NOMO-1 (cell line): Measurements from ENCODE around the gene PYDC2.

Experiments used
- DNase-seq, 2 experiments: peaks; one replicate each; lab custom pipeline; 2025; ENCODE audit not compliant: unreplicated experiment in 2 of 2; lab: John Stamatoyannopoulos, UW

PYDC2 gene

GRCh38 chr3:191461113-191461595, at the start of gene PYDC2:
TSS of gene PYDC2 (plus strand) at chr3:191461163. CDS start at chr3:191461163, 0 bp downstream.
- no peak for DNase-seq

GRCh38 chr3:191412759-191413158, 48.2 kb upstream of the PYDC2 start:
- DNase-seq = no peak

- DNase-seq = no peak
Measured at GRCh38 chr3:191414286-191414685, 46.7 kb upstream of the PYDC2 start.

GRCh38 chr3:191414732-191415131, 46.2 kb upstream of the PYDC2 start:
- DNase-seq = no peak

GRCh38 chr3:191415566-191415965, 45.4 kb upstream of the PYDC2 start:
- DNase-seq = no peak

GRCh38 chr3:191417457-191417729, 43.6 kb upstream of the PYDC2 start:
- no peak for DNase-seq

GRCh38 chr3:191420771-191421170, 40.2 kb upstream of the PYDC2 start:
- DNase-seq = no peak

- DNase-seq = no peak
Measured at GRCh38 chr3:191424881-191425280, 36.1 kb upstream of the PYDC2 start.

GRCh38 chr3:191425322-191425734, 35.6 kb upstream of the PYDC2 start:
- DNase-seq = no peak

- DNase-seq = no peak
Measured at GRCh38 chr3:191426311-191426710, 34.7 kb upstream of the PYDC2 start.

GRCh38 chr3:191428177-191428576, 32.8 kb upstream of the PYDC2 start:
- DNase-seq = no peak

- DNase-seq = no peak
Measured at GRCh38 chr3:191430103-191430502, 30.9 kb upstream of the PYDC2 start.

GRCh38 chr3:191431160-191431822, 29.7 kb upstream of the PYDC2 start:
- no peak for DNase-seq

GRCh38 chr3:191432162-191432561, 28.8 kb upstream of the PYDC2 start:
- no peak for DNase-seq

GRCh38 chr3:191434024-191434423, 26.9 kb upstream of the PYDC2 start:
- DNase-seq = no peak

- peak; percentile 18 to 49 for DNase-seq
Measured at GRCh38 chr3:191435981-191436380, 25.0 kb upstream of the PYDC2 start.

- no peak for DNase-seq
Measured at GRCh38 chr3:191438150-191438814, 22.7 kb upstream of the PYDC2 start.

- no peak for DNase-seq
Measured at GRCh38 chr3:191440532-191440931, 20.4 kb upstream of the PYDC2 start.

GRCh38 chr3:191441687-191442086, 19.3 kb upstream of the PYDC2 start:
- no peak for DNase-seq

- no peak for DNase-seq
Measured at GRCh38 chr3:191444569-191444968, 16.4 kb upstream of the PYDC2 start.

GRCh38 chr3:191449256-191449655, 11.7 kb upstream of the PYDC2 start:
- no peak for DNase-seq

GRCh38 chr3:191455257-191455952, 5.6 kb upstream of the PYDC2 start:
- peak in 1 of 2 experiments; percentile 8 for DNase-seq
